ENCODE results near the gene UBE3C.

UBE3C gene

GRCh38 chr7:157310676-157311185, 172.0 kb downstream of the UBE3C start:
- intact Hi-C loops (cut with DNase I; ENCODE audit: low total_unique reads), result no loop called here
- peaks cover 0 to 6% of the 10 kb centered on the region in 2 donors for H3K27me3 ChIP-seq
- no peak for DNase-seq
- H3K36me3 ChIP-seq, result no peaks in the 10 kb centered on the region
- H3K4me3 ChIP-seq, result no peak overlapping the region
- H3K27ac ChIP-seq, result no peak overlapping the region
- H3K4me1 ChIP-seq, result no peaks in the 10 kb centered on the region
- H3K9me3 ChIP-seq, result no peaks in the 10 kb centered on the region
- no peak for TF ChIP-seq CTCF (IDR thresholded peaks at IDR 0.05)

GRCh38 chr7:157312941-157313340, 174.2 kb downstream of the UBE3C start:
- Histone ChIP-seq H3K4me3 (no peak overlapping the region), H3K9me3 (no peaks in the 10 kb centered on the region), H3K36me3 (no peaks in the 10 kb centered on the region), H3K27me3 (peaks cover 0 to 4% of the 10 kb centered on the region in 2 donors), H3K4me1 (no peaks in the 10 kb centered on the region), H3K27ac (no peak overlapping the region)
- intact Hi-C loops (cut with DNase I; ENCODE audit: low total_unique reads), result no loop called here
- no peak for DNase-seq
- no peak for TF ChIP-seq CTCF (IDR thresholded peaks at IDR 0.05)

- no peak for TF ChIP-seq CTCF (IDR thresholded peaks at IDR 0.05)
- no peaks in the 10 kb centered on the region for H3K9me3 ChIP-seq
- no peaks in the 10 kb centered on the region for H3K4me1 ChIP-seq
- no peaks in the 10 kb centered on the region for H3K36me3 ChIP-seq
- no peak overlapping the region for H3K27ac ChIP-seq
- no peak for DNase-seq
- intact Hi-C loops (cut with DNase I; ENCODE audit: low total_unique reads), result no loop called here
- peaks cover 0 to 3% of the 10 kb centered on the region in 2 donors for H3K27me3 ChIP-seq
- no peak overlapping the region for H3K4me3 ChIP-seq
Observed at GRCh38 chr7:157313645-157314044, 174.9 kb downstream of the UBE3C start.

- peak in 1 of 2 donors; percentile 42 for DNase-seq
- intact Hi-C loops (cut with DNase I; ENCODE audit: low total_unique reads), result no loop called here
- Histone ChIP-seq H3K36me3 (no peaks in the 10 kb centered on the region), H3K9me3 (no peaks in the 10 kb centered on the region), H3K4me3 (no peak overlapping the region), H3K4me1 (no peaks in the 10 kb centered on the region), H3K27ac (no peak overlapping the region), H3K27me3 (no peaks in the 10 kb centered on the region)
- no peak for TF ChIP-seq CTCF (IDR thresholded peaks at IDR 0.05)
Observed at GRCh38 chr7:157318015-157318706, 179.4 kb downstream of the UBE3C start.
